Endothelial cell of umbilical vein (primary cell): ENCODE results near the gene ANG. TPM values are rescaled to one million over a fixed set of nuclear protein-coding genes. Genes with fewer than 3 reads are reported as not detected.

ENCODE experiments used
- BruUV-seq: library from RNA; stranded (reverse); fragments of 400-500 nt; replicated peaks from 2 replicates; lab custom pipeline; 2021; lab: Mats Ljungman, UMichigan
- CTCF ChIA-PET: fragments of 300-600, 350-600 bp; sonication (Branson Sonifier 250); formaldehyde crosslinking; loops from one replicate; lab custom pipeline; 2021; ENCODE audit warnings: antibody characterized with exemption, inconsistent platforms; lab: Charles Lee
- POLR2A ChIA-PET: fragments of 300-600, 350-600 bp; sonication (Branson Sonifier 250); formaldehyde crosslinking; loops from one replicate; lab custom pipeline; 2021; ENCODE audit warnings: antibody characterized with exemption, inconsistent platforms; lab: Charles Lee
- DNase-seq: peaks from one replicate; pipeline ENCODE4 v3.0.0-alpha.2; 2011; ENCODE audit warnings: low read depth, low spot score
- FAIRE-seq: peaks from 2 replicates; lab custom pipeline; 2011; peaks lifted over from hg19 to GRCh38; lab: Jason Lieb, UNC
- H2AFZ ChIP-seq: 2 replicates; pipeline ENCODE4 v1.6.0; 2012; ENCODE audit warnings: low read depth, low read length, control low read depth, inconsistent platforms
- H3K27ac ChIP-seq: 2 replicates; pipeline ENCODE4 v1.5.1; 2011; ENCODE audit warnings: low read depth, mild to moderate bottlenecking, control low read depth, low read length, moderate library complexity; ENCODE audit not compliant: insufficient read depth
- H3K27me3 ChIP-seq, 2 experiments: 2 replicates each; pipeline versions ENCODE4 v1.6.0 to v1.6.1; 2011; ENCODE audit warnings: low read length in 2 of 2, mixed read lengths in 1 of 2; ENCODE audit not compliant: control insufficient read depth in 2 of 2, insufficient read depth in 2 of 2
- H3K36me3 ChIP-seq, 2 experiments: 2 replicates in 1 of 2; 3 replicates in 1 of 2; pipeline ENCODE4 v1.5.1; 2011; ENCODE audit warnings: low read length in 2 of 2, mild to moderate bottlenecking in 1 of 2, moderate library complexity in 1 of 2; ENCODE audit not compliant: control insufficient read depth in 2 of 2, insufficient read depth in 2 of 2; ENCODE audit errors: extremely low read depth in 1 of 2
- H3K4me1 ChIP-seq: 3 replicates; pipeline ENCODE4 v1.5.1; 2011; ENCODE audit warnings: mild to moderate bottlenecking, low read length; ENCODE audit not compliant: control insufficient read depth, insufficient read depth; ENCODE audit errors: extremely low read depth
- H3K4me2 ChIP-seq: 2 replicates; pipeline ENCODE4 v1.6.1; 2011; ENCODE audit warnings: low read length, control low read depth, mixed read lengths; ENCODE audit not compliant: insufficient read depth
- H3K4me3 ChIP-seq, 3 experiments: fragments of 200-600 bp in 1 of 3; sonication (generic), shearing (Covaris generic) in 1 of 3; replicated peaks in 1 of 3; 2 replicates each; pipeline ENCODE4 v1.5.1; 2011 to 2016; ENCODE audit warnings: control low read depth in 3 of 3, low read length in 3 of 3, mild to moderate bottlenecking in 2 of 3, inconsistent platforms in 1 of 3, low read depth in 1 of 3, moderate library complexity in 1 of 3; ENCODE audit not compliant: insufficient read depth in 1 of 3
- H3K79me2 ChIP-seq: 2 replicates; pipeline ENCODE4 v1.6.0; 2012; ENCODE audit warnings: low read length, inconsistent platforms; ENCODE audit not compliant: control insufficient read depth, insufficient read depth
- H3K9ac ChIP-seq: replicated peaks from 2 replicates; pipeline ENCODE3; 2011; ENCODE audit warnings: low read length, control low read depth; ENCODE audit not compliant: insufficient read depth; ENCODE audit errors: extremely low read depth
- H3K9me1 ChIP-seq: replicated peaks from 3 replicates; pipeline ENCODE4 v1.6.0; 2011; ENCODE audit warnings: mild to moderate bottlenecking, low read length; ENCODE audit not compliant: control insufficient read depth, insufficient read depth; ENCODE audit errors: extremely low read depth
- H3K9me3 ChIP-seq: replicated peaks from 2 replicates; pipeline ENCODE4 v1.5.1; 2012; ENCODE audit warnings: low read length, inconsistent platforms; ENCODE audit not compliant: control insufficient read depth, insufficient read depth
- H4K20me1 ChIP-seq: replicated peaks from 2 replicates; pipeline ENCODE3; 2011; ENCODE audit warnings: mild to moderate bottlenecking, low read length; ENCODE audit not compliant: control insufficient read depth, insufficient read depth; ENCODE audit errors: extremely low read depth
- CTCF ChIP-seq, 2 donors: IDR thresholded peaks; 1 replicate in 1 of 2; 2 replicates in 1 of 2; pipeline ENCODE4 v1.5.1; 2011; ENCODE audit warnings: low read length in 2 of 2, mild to moderate bottlenecking in 2 of 2, moderate library complexity in 2 of 2, control low read depth in 1 of 2, inconsistent platforms in 1 of 2, low read depth in 1 of 2; ENCODE audit not compliant: insufficient read depth in 1 of 2; ENCODE audit errors: extremely low read depth in 1 of 2
- EZH2 ChIP-seq: IDR thresholded peaks from 2 replicates; pipeline ENCODE4 v1.6.1; 2012; ENCODE audit warnings: borderline replicate concordance, low read depth, mild to moderate bottlenecking, moderate library complexity, low read length, inconsistent platforms; ENCODE audit not compliant: severe bottlenecking
- FOS ChIP-seq: IDR thresholded peaks from 2 replicates; pipeline ENCODE4 v1.6.1; 2011; ENCODE audit warnings: mild to moderate bottlenecking, low read length, moderate library complexity, borderline replicate concordance; ENCODE audit not compliant: insufficient read depth
- GATA2 ChIP-seq: IDR thresholded peaks from 2 replicates; pipeline ENCODE4 v1.7.0; 2011; ENCODE audit warnings: low read depth, mild to moderate bottlenecking, moderate library complexity, mixed read lengths, low read length; ENCODE audit not compliant: insufficient read length, insufficient read depth
- JUN ChIP-seq: IDR thresholded peaks from 2 replicates; pipeline ENCODE4 v1.6.1; 2011; ENCODE audit warnings: borderline replicate concordance, low read depth; ENCODE audit not compliant: insufficient read length, insufficient read depth
- MAX ChIP-seq: IDR thresholded peaks from 2 replicates; pipeline ENCODE4 v1.6.1; 2011; ENCODE audit not compliant: insufficient read depth, insufficient read length
- POLR2A ChIP-seq: IDR thresholded peaks from 2 replicates; pipeline ENCODE4 v1.6.1; 2012; ENCODE audit warnings: low read depth, mild to moderate bottlenecking, control low read depth, low read length
- POLR2AphosphoS5 ChIP-seq: IDR thresholded peaks from 2 replicates; pipeline ENCODE4 v1.6.1; 2012; ENCODE audit warnings: low read depth, mild to moderate bottlenecking, control low read depth, low read length, moderate library complexity; ENCODE audit not compliant: insufficient read depth
- dilution Hi-C: fragments of 300-500 bp; cut with MboI; formaldehyde crosslinking; loops from one replicate; pipeline ENCODE4 v1.15.0; 2019; ENCODE audit warnings: low sequenced_read_pairs; ENCODE audit not compliant: extremely low pct_ligation_motif_present
- intact Hi-C: fragments of 100-400 bp; cut with micrococcal nuclease; formaldehyde crosslinking; loops from one replicate; pipeline ENCODE4 v1.10.0; 2022
- polyA plus RNA-seq, 4 experiments: library from polyadenylated mRNA; depleted of rRNA in 3 of 4; stranded (reverse) in 3 of 4; unstranded in 1 of 4; fragments of >200 nt; gene quantifications; 2 replicates each; pipeline versions ENCODE4 v1.2.1 to v1.2.3, GENCODE V29; 2011 to 2012; ENCODE audit warnings: missing spikeins in 1 of 4
- total RNA-seq: library from RNA; stranded (reverse); gene quantifications from 2 replicates; pipeline ENCODE4 v1.2.3, GENCODE V29; 2021

ANG gene
- total and polyA plus RNA-seq, 2 donors (not counting 3 experiments of a cell fraction or from before 2014, with no cell fraction given) = 6.2 to 11.2 TPM

- Histone ChIP-seq H3K9me1 (no peaks in the 10 kb centered on the region), H3K4me1 (no peaks in the 10 kb centered on the region), H3K9me3 (no peaks in the 10 kb centered on the region), H3K36me3 (no peaks in the 10 kb centered on the region), H3K79me2 (no peaks in the 10 kb centered on the region), H3K9ac (no peak overlapping the region), H2AFZ (no peak overlapping the region), H3K4me2 (no peak overlapping the region), H3K27me3 (peaks cover 12 to 27% of the 10 kb centered on the region in 2 experiments), H3K27ac (no peak overlapping the region), H3K4me3 (no peak overlapping the region), H4K20me1 (no peaks in the 10 kb centered on the region)
- ChIA-PET CTCF (no interaction called here), POLR2A (no interaction called here)
- no peak for DNase-seq
- no peak for FAIRE-seq
- dilution Hi-C loops (no loop called here), intact Hi-C loops (no loop called here)
- TF ChIP-seq MAX (no peak), FOS (no peak)
- no TSS peak for BruUV-seq
These were observed 32.2 kb downstream of the ANG start for GRCh38 chr14:20720741-20721140.

- dilution Hi-C loops (no loop called here), intact Hi-C loops (no loop called here)
- H3K4me2 ChIP-seq = no peak overlapping the region
- H3K27ac ChIP-seq = no peak overlapping the region
- no peak for FAIRE-seq
- CTCF ChIA-PET = interaction anchor here (1.0 to 1.4 kb wide), 2 partner anchors 22 to 25 kb away, joined by 3 read pairs; no protein-coding TSS in a partner anchor
- H3K27me3 ChIP-seq = peaks cover 19 to 30% of the 10 kb centered on the region in 2 experiments
- H3K9ac ChIP-seq = no peak overlapping the region
- no peaks in the 10 kb centered on the region for H3K4me1 ChIP-seq
- no peaks in the 10 kb centered on the region for H3K9me3 ChIP-seq
- no peak for TF ChIP-seq MAX
- no peak for TF ChIP-seq GATA2
- no peak for TF ChIP-seq CTCF (IDR thresholded peaks at IDR 0.05; ENCODE audit: extremely low read depth in 1 of 2, insufficient read depth in 1 of 2, low read depth in 1 of 2, low read length in 2 of 2)
- no peak for TF ChIP-seq FOS
- TF ChIP-seq JUN = no peak
- no peak for TF ChIP-seq POLR2A
- TF ChIP-seq POLR2AphosphoS5 = no peak
- TF ChIP-seq EZH2 = no peak
- no TSS peak for BruUV-seq
- DNase-seq = no peak
- H4K20me1 ChIP-seq = no peaks in the 10 kb centered on the region
- H3K9me1 ChIP-seq = no peaks in the 10 kb centered on the region
- no peak overlapping the region for H3K4me3 ChIP-seq
- H3K79me2 ChIP-seq = no peaks in the 10 kb centered on the region
- POLR2A ChIA-PET = no interaction called here
- H3K36me3 ChIP-seq = no peaks in the 10 kb centered on the region
- no peak overlapping the region for H2AFZ ChIP-seq
These were observed 33.5 kb downstream of the ANG start for GRCh38 chr14:20722016-20722415.
